Heart right ventricle (tissue), 16 donors: Measurements from ENCODE around the gene STPG3. TPM values are rescaled to one million over a fixed set of nuclear protein-coding genes. Genes with fewer than 3 reads are reported as not detected.

ENCODE experiments used
- ATAC-seq, 8 donors: fragments of 200-7000 bp; cut with Tn5 transposase; one replicate each; pipeline ENCODE4 v1.9.1; 2020; ENCODE audit warnings: mild to moderate bottlenecking in 8 of 8, moderate library complexity in 8 of 8, moderate number of reproducible peaks in 1 of 8
- DNase-seq, 2 donors: peaks; one replicate each; pipeline ENCODE4 v3.0.0-alpha.2; 2020
- H3K27ac ChIP-seq, 10 donors: fragments of 200-600 bp; sonication (generic) in 2 of 10; one replicate each; pipeline versions ENCODE4 v1.5.0 to v1.8.0; 2020 to 2022; ENCODE audit warnings: mild to moderate bottlenecking in 3 of 10
- H3K27me3 ChIP-seq, 7 donors: fragments of 200-600 bp; one replicate each; pipeline ENCODE4 v1.8.0; 2021 to 2022; ENCODE audit warnings: mild to moderate bottlenecking in 2 of 7
- H3K36me3 ChIP-seq, 9 donors: fragments of 200-600 bp; sonication (generic) in 1 of 9; one replicate each; pipeline versions ENCODE4 v1.5.0 to v1.8.0; 2020 to 2022; ENCODE audit warnings: mild to moderate bottlenecking in 2 of 9
- H3K4me1 ChIP-seq, 9 donors: fragments of 200-600 bp; sonication (generic) in 1 of 9; one replicate each; pipeline versions ENCODE4 v1.5.0 to v1.8.0; 2020 to 2022; ENCODE audit warnings: mild to moderate bottlenecking in 4 of 9
- H3K4me3 ChIP-seq, 10 donors: fragments of 200-600 bp; sonication (generic) in 2 of 10; one replicate each; pipeline versions ENCODE4 v1.5.0 to v1.8.0; 2020 to 2022; ENCODE audit warnings: mild to moderate bottlenecking in 7 of 10, moderate library complexity in 2 of 10
- H3K9me3 ChIP-seq, 11 donors: fragments of 200-600 bp in 10 of 11; sonication (generic) in 2 of 11; one replicate each; pipeline versions ENCODE4 v1.5.0 to v1.8.0; 2013 to 2022; ENCODE audit warnings: mild to moderate bottlenecking in 2 of 11, control low read depth in 1 of 11, moderate library complexity in 1 of 11
- whole genome bisulfite sequencing, 2 donors: extraction: QIAGEN DNeasy Blood & Tissue Kit; methylation state at CpG; one replicate each; pipeline ENCODE4 v1.1.7; 2013; ENCODE audit warnings: inconsistent platforms in 1 of 2; 5-methylcytosine and 5-hydroxymethylcytosine counted together
- intact Hi-C, 10 donors: fragments of 100-400 bp; cut with DNase I; formaldehyde crosslinking; loops; one replicate each; pipeline versions ENCODE4 v1.11.1 to v1.14.2; 2022
- polyA plus RNA-seq, 2 donors: library from polyadenylated mRNA; stranded (reverse); fragments of 200-250 nt; gene quantifications; one replicate each; pipeline ENCODE4 v1.2.3, GENCODE V29; 2013
- total RNA-seq, 10 donors: library from RNA; stranded (reverse); fragmentation: NEBNext Ultra II Directional in 3 of 10; extraction: Animal tissue kit (Norgen Biotek cat#: 25700) in 3 of 10; gene quantifications; one replicate each; pipeline versions ENCODE4 v1.2.1 to v1.2.4, GENCODE V29; 2021 to 2023
- TF ChIP-seq, protein P1 (sequence below), 9 donors: fragments of 200-600 bp; sonication (generic) in 2 of 9; IDR thresholded peaks; one replicate each; pipeline versions ENCODE4 v1.5.0 to v1.8.0; 2021 to 2022; ENCODE audit warnings: antibody characterized with exemption in 9 of 9, mild to moderate bottlenecking in 5 of 9, moderate library complexity in 1 of 9
- donor health status: Arrhythmogenic right ventricular cardiomyopathy.
- donor health status: ischemic (EF 13 %, LVEDD 7.1; RV severe dilation, severe dysfunction).
- donor health status: healthy with polysubstance abuse.
- donor health status: DM: no; HTN: yes; CAD: no.
- donor health status: DM: no; HTN: no; CAD: no.
- donor health status: ischemic (EF 25% LVEDD 6.9; RV normal size, moderate dysfunction).
- donor health status: ischemic (EF 25% LVEDD 5.7; RV mildly dilated, moderate dysfunction).
- donor health status: healthy.
- donor health status: DM: yes; HTN: yes; CAD: no.
- donor health status: Ischemic cardiomyopathy.
- donor health status: ischemic (EF 35%, LVEDD 5.7; RV mildly dilated, moderate dysfunction).
- donor health status: nonischemic (EF 11% LVEDD 7.7; RV severe dilation, severe dysfunction).
- donor health status: DM: yes; HTN: yes; CAD: no.
- donor health status: PGD.
- donor health status: ischemic (EF 29% LVEDD 5.4; RV normal size, mild dysfunction).
- donor health status: nonischemic (EF 23%, LVEDD 6.1; RV moderate dilation, normal function).

STPG3 gene
- total and polyA plus RNA-seq, 12 donors, result 0.24 to 0.44 (median 0.32) TPM; not detected in 8

DNA sequence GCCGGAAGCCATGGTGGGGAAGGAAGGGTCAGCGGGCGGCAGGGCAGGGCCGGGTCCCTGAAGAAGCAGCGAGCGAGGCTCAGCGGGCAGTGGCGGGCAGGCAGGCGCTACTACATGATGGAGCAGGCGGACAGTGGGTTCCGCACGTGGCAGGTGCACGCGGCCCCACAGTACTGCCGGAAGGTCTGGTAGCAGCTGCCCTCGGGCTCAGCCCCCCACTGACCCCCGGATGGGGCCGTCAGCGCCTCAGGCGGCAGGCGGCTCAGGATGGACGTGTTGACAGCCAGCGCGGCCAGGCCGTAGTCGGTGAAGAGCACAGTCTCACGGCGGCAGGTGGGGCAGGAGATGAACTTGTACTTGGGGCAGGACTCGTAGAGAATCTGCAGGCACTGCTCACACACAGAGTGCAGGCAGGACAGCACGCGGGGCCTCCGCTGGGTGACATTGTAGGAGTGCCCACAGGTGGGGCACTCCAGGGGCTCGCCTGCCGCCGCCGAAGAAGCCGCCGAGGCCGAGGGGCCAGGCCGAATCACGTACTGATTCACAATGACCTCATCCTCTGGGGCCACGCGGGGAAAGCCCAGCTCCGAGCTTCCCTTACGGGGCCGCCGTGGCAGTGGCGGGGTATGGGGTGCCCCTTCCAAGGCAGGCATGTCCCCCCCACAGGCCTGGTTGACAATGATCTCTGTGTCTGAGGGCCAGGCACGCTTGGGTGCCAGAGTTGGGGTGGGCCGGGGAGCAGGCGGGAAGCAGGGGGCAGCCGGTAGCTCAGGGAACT, 30.6 kb upstream of the STPG3 start:
- no peak overlapping the region for H3K27ac ChIP-seq
- intact Hi-C loops, result loop anchor here in 2 of 10 donors (5.0 kb wide), 1 partner anchor 33 kb away; the partner anchor contains the start of genes ANAPC2 (in 2 of the 2) and SSNA1 (in 2 of the 2)
- TF ChIP-seq, protein P1, sequence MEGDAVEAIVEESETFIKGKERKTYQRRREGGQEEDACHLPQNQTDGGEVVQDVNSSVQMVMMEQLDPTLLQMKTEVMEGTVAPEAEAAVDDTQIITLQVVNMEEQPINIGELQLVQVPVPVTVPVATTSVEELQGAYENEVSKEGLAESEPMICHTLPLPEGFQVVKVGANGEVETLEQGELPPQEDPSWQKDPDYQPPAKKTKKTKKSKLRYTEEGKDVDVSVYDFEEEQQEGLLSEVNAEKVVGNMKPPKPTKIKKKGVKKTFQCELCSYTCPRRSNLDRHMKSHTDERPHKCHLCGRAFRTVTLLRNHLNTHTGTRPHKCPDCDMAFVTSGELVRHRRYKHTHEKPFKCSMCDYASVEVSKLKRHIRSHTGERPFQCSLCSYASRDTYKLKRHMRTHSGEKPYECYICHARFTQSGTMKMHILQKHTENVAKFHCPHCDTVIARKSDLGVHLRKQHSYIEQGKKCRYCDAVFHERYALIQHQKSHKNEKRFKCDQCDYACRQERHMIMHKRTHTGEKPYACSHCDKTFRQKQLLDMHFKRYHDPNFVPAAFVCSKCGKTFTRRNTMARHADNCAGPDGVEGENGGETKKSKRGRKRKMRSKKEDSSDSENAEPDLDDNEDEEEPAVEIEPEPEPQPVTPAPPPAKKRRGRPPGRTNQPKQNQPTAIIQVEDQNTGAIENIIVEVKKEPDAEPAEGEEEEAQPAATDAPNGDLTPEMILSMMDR (IDR thresholded peaks at IDR 0.05), result no peak

DNA sequence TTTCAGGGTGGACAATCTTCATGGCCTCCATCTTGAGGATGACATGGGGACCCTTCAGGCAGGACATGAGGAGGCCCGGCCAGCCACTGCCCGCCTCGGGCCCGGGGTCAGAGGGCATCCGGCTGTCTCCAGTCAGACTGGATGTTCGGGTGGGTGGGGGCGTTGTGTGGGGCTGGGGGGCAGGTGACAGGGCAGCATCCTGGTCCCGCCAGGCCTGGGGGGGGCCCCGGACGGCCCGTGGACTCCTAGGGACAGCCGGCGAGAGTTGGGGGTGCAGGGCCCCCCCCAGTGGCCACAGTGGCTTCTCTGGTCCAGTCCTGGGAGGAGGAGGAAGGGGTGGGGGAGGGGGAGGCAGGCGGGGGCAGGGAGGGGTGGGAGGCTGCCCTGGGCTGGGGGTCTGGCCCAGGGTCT, 30.0 kb upstream of the STPG3 start:
- H3K27ac ChIP-seq, result peak overlapping the region in 8 of 10 donors; percentile 36 to 78 (median 62)
- DNase-seq, result no peak
- peaks cover 17 to 55% (median 37%) of the 10 kb centered on the region in 9 donors for H3K4me1 ChIP-seq
- TF ChIP-seq, protein P1 (IDR thresholded peaks at IDR 0.05), result no peak
- no peaks in the 10 kb centered on the region for H3K9me3 ChIP-seq
- ATAC-seq, result no peak
- peaks cover 0 to 7% (median 0%) of the 10 kb centered on the region in 9 donors for H3K36me3 ChIP-seq
- peak overlapping the region in 9 of 10 donors; percentile 30 to 64 (median 51) for H3K4me3 ChIP-seq
- peaks cover 0 to 5% (median 0%) of the 10 kb centered on the region in 7 donors for H3K27me3 ChIP-seq
- intact Hi-C loops, result loop anchor here in 2 of 10 donors (5.0 kb wide), 1 partner anchor 34 kb away; the partner anchor contains the start of genes ANAPC2 (in 2 of the 2) and SSNA1 (in 2 of the 2)
- WGBS, 2 donors, result 71 to 72% methylated on average over 8 to 14 of the region's 14 CpGs

More for the DNA sequence above, 30.6 kb upstream of the STPG3 start:
- DNase-seq, result no peak
- Histone ChIP-seq H3K9me3 (no peaks in the 10 kb centered on the region), H3K4me3 (no peak overlapping the region), H3K27me3 (peaks cover 0 to 5% (median 0%) of the 10 kb centered on the region in 7 donors), H3K4me1 (peaks cover 17 to 55% (median 37%) of the 10 kb centered on the region in 9 donors), H3K36me3 (peaks cover 0 to 13% (median 0%) of the 10 kb centered on the region in 9 donors)
- ATAC-seq, result no peak
- WGBS, 2 donors, result 72 to 78% methylated on average over 51 to 52 of the region's 52 CpGs

- Histone ChIP-seq H3K36me3 (peaks cover 0 to 2% (median 0%) of the 10 kb centered on the region in 9 donors), H3K9me3 (no peaks in the 10 kb centered on the region), H3K27ac (peak overlapping the region in 9 of 10 donors; percentile 36 to 78 (median 62)), H3K27me3 (peaks cover 0 to 5% (median 0%) of the 10 kb centered on the region in 7 donors), H3K4me3 (peak overlapping the region; percentile 18 to 64 (median 50)), H3K4me1 (peaks cover 17 to 54% (median 37%) of the 10 kb centered on the region in 9 donors)
- ATAC-seq (no peak), DNase-seq (no peak)
- TF ChIP-seq, protein P1 (IDR thresholded peaks at IDR 0.05), result no peak
- intact Hi-C loops, result loop anchor here in 6 of 10 donors (2.0 to 5.0 kb wide), 4 partner anchors 19 to 34 kb away; partner anchors contain the start of genes ANAPC2 (in 5 of the 6), SSNA1 (in 5 of the 6), TPRN (in 1 of the 6) and TUBB4B (in 1 of the 6)
- WGBS, 2 donors, result 6% methylated on average over 54 to 61 of the region's 61 CpGs
Observed at GRCh38 chr9:137221506-137222111, 29.5 kb upstream of the STPG3 start.
